A549 treated with Hydrocortisone at 1 μM for 4 hours (cell line): ENCODE measurements around the gene ZSWIM4. TPM values are rescaled to one million over a fixed set of nuclear protein-coding genes. Genes with fewer than 3 reads are reported as not detected.

Source experiments
- total RNA-seq: library from RNA; stranded (reverse); fragments of 200-300 nt; extraction: Qiagen RNA extraction; gene quantifications from 5 replicates; pipeline ENCODE4 v1.2.3, GENCODE V29; 2022

The ZSWIM4 gene
- total RNA-seq: 3.0 to 3.6 TPM (median 3.5 TPM) in 5 replicates

DNA sequence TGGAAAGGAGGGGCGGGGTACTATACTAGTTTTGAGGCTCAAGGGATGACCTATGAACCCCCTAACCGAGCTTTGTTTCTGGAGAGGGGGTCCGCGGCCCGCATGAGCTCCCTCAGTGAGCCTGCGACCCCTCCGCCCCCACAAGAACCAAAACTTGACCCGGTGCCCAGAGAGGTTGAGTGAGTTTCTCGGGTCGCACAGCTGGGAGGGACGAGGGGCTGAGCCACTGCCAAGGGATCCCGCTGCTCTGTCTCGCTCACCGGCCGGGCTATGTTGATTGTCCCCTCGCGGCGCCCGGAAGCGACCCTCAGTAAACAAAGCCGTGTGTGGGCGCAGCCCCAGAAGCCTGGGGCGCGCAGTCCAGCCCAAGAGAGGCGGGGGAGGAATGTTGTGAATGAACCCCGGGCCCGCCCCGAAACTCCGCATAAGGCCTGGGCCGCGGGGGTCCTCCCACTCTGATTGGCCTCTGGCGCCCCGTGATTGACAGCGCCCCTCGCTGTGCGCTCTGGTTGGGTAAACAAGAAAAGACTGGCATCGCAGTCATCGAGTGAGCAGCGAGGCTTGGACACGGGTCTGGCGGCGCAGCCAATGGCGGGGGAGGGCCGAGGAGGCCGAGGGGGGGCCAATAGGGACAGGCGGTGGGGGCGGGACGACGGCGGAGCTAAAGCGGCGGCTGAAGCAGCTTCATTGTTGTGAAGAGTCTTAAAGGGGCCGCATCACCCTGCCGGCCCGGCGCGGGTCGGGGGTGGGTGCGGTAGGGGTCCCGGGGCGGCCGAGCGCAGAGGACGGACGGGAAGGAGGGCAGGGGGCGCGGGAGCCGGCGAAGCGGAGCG lies at the start of gene ZSWIM4:
Gene ZSWIM4 (plus strand): TSS at position 687 of the 833 bp plus-strand sequence. CDS start 206 bp downstream, outside the sequence.

DNA sequence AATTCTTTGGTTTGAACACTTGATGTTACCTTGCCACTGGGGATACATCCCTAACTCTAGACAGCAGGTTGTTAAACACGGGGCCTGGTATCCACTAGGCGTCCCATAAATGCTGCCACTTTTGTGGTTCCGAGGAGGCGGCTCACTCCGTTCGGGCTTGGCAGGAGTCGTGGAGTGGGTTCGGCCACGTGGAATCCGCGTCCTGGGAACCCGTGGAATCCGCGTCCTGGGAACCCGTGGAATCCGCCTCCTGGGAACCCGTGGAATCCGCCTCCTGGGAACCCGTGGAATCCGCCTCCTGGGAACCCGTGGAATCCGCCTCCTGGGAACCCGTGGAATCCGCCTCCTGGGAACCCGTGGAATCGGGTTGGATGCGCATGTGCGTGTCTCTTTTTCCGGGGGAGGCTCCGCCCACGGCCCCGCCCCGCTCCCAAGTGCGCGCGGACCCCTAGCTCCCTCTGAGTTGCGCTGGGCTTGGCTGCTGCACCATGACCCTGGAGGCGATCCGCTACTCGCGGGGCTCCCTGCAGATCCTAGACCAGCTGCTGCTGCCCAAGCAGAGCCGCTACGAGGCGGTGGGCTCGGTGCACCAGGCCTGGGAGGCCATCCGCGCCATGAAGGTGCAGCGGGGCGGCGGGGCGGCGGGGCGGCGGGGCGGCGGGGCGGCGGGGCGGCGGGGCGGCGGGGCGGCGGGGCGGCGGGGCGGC lies 31.0 kb upstream of the ZSWIM4 start, which contains the start of gene MRI1:
Gene MRI1 (plus strand): TSS at position 422 of the 707 bp plus-strand sequence. CDS start 67 bp downstream, at position 489.

DNA sequence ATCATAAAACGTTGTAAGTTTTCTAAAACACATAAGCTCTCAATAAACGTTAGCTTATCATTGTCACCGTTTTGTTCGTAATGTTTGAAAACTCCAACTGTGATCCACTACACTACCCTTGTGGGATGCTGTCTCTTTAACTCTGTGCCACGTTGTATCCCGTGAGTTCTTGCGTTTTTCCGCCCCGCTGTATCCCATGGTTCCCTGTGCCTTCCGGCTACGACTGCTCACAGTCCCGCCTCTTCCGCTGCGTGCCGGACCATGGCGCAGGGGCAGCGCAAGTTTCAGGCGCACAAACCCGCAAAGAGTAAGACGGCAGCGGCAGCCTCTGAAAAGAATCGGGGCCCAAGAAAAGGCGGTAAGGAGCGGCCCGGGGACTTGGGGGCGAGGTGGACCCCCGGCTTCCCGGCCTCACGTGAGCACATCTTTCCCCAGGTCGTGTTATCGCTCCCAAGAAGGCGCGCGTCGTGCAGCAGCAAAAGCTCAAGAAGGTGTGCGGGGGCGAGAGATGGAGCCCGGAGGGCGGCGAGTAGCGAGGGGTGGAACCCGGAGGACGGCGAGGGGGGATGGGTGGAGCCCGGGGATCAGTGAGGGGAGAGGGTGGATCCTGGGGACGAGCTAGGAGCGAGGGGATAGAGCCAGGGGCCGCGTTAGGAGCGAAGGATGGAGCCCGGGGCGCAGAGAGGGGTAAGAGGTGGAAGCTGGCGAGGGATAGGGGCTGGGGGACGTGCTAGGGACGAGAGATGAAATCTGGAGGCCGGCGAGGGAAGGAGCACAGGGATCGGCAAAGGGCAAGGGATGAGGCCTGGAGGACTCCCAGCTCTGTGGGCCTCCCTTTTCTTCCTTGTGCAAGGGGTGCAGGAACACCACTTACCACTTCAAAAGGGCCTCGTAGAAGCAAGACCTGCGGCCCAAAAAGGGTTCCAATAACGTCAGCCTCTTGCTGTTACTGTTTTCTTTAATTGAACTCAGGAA lies 20.7 kb upstream of the ZSWIM4 start, which contains the start of gene C19orf53:
Gene C19orf53 (plus strand): TSS at position 240 of the 975 bp plus-strand sequence. CDS start 22 bp downstream, at position 262.

DNA sequence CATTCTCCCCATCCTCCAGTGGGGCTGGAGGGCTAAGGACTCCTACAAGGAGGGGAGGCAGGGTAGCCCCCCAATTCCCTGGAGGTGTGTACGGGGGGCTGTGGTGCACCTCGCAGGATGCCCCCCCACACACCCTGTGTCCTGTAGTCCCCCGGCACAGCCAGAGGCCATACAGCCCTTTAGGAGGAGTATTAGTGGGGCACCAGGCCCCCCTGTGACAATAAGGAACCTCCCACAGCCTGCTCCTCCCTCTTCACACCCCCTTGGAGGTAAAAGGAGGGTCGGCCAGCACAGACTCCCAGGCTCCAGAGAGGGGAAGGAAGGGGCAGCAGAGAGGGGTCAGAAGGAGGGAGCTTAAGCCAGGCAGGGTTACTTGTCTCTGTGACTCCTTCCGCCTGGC lies 81.6 kb downstream of the ZSWIM4 start, which contains the start of gene NANOS3:
Gene NANOS3 (plus strand): TSS at position 301 of the 400 bp plus-strand sequence. CDS start 115 bp downstream, outside the sequence.

Other genes starting within 250 kb of the ZSWIM4 start
- gene MRI1, start 30.9 kb upstream of the ZSWIM4 start, total RNA-seq: 10.3 to 12.9 TPM (median 12.5 TPM) in 5 replicates
- gene C19orf53, start 21.0 kb upstream of the ZSWIM4 start, total RNA-seq: 116 to 210 TPM (median 201 TPM) in 5 replicates
- 1.0 to 4.3 TPM (median 2.9 TPM) in 5 replicates for gene NANOS3, start 81.7 kb downstream of the ZSWIM4 start, total RNA-seq
- gene BRME1, start 110.7 kb downstream of the ZSWIM4 start, total RNA-seq: 0.26 to 1.0 TPM (median 0.46 TPM) in 5 replicates
- gene CC2D1A, start 110.8 kb downstream of the ZSWIM4 start, total RNA-seq: 8.8 to 9.8 TPM (median 9.3 TPM) in 5 replicates
- 0.86 to 1.7 TPM (median 1.1 TPM) in 5 replicates for gene PODNL1, start 143.0 kb downstream of the ZSWIM4 start, total RNA-seq
- 15.9 to 19.9 TPM (median 19.6 TPM) in 5 replicates for gene DCAF15, start 157.1 kb downstream of the ZSWIM4 start, total RNA-seq
- 4.0 to 6.5 TPM (median 4.6 TPM) in 5 replicates for gene RFX1, start 210.9 kb downstream of the ZSWIM4 start, total RNA-seq
- gene RLN3, start 232.7 kb downstream of the ZSWIM4 start, total RNA-seq: not detected in 5 replicates
- 8.8 to 10.3 TPM (median 9.4 TPM) in 5 replicates for gene IL27RA, start 236.3 kb downstream of the ZSWIM4 start, total RNA-seq